GM21786 (cell line): ENCODE measurements around the gene NOS1AP.
"Not testable (repeated sequence)": the region's sequence is repeated elsewhere in the genome, so short reads cannot be mapped to it uniquely, and the experiment has no call there.

ENCODE experiments used
- ATAC-seq: cut with Tn5 transposase; IDR thresholded peaks from one replicate; pipeline ENCODE4 v1.9.1; 2021; ENCODE audit not compliant: unreplicated experiment

NOS1AP gene

GRCh38 chr1:162191396-162192305 lies 122.2 kb downstream of the NOS1AP start:
- no peak for ATAC-seq

- ATAC-seq, result no peak
These were observed 122.8 kb downstream of the NOS1AP start for GRCh38 chr1:162192306-162192678.

DNA sequence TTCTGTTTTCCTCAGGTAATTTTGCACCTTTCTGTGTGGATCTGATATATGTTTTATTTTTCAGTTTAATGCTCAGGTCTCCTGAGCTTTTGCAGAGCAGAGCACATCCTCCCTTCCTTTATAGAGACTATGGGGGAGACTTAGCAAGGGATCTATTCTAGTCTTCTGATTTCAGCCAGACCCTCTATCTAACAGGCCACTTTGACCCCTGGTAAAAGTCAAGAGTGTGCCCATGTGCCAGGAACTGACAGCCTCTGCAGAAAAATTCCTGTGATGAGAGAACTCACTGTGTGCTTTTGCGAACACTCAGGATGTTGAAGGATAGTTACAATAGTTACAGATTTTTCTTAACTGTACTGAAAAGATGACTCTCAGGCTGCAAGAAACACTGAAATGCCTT lies 123.3 kb downstream of the NOS1AP start:
- no peak for ATAC-seq

DNA sequence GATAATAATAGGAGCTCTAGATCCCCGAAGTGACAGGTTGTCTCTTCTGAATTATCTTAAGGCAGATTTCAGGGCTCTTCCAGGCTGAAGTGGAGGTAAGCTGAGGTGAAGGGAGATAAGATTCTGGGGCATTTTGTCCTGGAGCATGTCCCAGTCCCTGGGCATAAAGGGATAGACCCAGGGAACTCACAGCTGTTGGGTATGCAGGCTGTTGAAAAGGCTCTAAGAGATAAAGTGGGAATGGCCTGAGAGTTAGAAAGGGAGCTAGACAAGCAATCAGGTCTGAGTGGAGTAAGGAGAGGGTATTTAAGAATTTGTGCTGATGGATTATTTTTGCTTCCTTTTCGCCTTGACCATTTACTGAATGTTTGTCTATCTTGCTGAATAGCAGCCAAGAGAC lies 123.7 kb downstream of the NOS1AP start:
- no peak for ATAC-seq

DNA sequence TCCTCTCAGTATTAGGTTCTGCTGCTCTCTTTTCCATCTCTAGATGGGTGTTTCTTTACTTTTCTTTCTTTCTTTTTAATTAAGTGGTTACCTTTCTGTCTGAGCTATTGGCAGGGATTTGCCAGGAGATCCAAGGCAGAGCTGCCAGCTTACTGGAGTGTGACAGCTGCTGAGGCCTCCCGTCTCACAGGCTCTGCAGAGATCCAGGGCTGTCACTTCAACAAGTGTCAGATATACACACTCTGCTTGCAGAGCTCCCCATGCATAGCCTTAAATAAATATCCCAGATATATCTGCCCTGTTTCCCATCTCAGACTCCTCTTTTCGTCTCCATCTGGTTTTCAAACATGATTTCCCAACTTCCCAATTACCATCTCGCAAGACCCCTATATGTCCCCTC lies 124.3 kb downstream of the NOS1AP start:
- no peak for ATAC-seq

DNA sequence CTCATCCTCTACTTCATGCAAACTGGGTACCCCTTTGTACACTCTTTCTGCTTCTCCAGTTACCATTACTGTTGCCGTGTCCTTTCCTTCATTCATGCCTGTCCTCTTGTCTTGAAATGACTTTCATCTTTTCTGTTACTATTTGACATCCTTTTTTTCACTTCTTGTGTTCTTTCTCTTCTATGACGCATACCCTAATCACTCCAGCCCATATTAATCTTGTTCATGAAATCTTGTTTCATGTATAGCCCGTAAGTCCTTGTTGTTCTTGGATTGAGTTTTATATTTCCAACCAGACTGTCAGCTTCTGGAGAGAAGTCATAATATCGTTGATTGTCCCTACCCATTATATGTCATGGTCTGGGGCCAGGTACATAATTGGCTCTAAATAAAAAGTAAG lies 126.1 kb downstream of the NOS1AP start:
- no peak for ATAC-seq

DNA sequence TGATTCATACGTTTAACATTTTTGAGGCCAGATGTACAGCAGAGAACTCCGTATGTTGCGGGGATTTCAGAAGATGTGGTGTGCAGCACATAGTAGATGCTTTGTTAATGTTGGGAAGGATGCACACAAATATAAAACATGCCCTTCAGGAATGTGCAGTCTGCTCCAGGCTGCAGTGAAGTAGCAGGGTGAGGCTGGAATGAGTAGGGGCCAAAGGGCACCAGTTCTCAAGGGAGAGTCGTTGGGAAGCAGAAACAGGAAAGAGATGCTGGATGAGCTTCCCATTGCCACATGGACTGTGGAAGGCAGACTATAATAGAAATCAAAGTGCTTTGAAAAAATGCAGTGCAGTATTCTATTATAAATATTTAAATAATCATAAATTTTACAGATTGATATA lies 126.9 kb downstream of the NOS1AP start:
- no peak for ATAC-seq

GRCh38 chr1:162197041-162197531 lies 127.6 kb downstream of the NOS1AP start:
- ATAC-seq, result no peak

DNA sequence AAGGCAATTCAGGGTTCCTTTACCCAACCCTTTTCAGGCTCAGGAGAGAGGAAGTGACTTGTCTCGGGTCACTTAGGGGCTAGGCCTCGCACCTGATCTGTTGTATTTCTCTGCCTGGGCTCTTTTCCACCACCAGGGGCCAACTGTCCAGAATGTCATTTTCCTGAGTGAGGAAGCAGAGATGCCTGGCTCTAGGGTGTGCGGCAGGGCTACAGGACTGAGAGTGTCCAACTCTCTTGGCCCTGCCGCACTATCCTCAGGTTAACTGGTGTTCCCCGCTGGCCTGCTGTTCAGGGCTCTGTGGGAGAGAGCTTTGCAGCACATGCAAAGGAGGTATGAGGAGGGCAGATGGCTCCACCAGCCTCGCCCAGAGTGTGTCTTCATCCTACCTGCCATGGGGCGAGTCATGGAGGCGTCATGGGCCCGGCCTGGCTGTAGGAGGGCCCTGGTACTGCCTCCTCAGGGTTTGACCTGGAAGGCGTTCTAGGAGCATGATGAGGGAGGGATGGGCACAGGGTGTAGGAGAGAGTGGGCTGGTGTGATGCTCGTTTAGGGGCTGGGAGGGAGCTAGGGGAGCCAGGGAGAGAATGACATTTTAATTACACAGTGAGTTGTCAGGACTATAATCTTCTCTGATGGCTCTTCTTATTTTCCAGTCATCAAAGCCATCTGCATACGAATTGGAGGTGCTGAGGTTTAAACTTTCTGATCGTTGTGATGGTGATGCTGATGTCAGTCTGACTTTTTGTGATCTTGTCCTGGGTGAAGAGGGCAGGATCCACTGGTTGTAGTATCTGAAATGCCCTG lies 128.3 kb downstream of the NOS1AP start:
- ATAC-seq, result no peak

- no peak for ATAC-seq
These were observed 130.8 kb downstream of the NOS1AP start for GRCh38 chr1:162200096-162200847.

DNA sequence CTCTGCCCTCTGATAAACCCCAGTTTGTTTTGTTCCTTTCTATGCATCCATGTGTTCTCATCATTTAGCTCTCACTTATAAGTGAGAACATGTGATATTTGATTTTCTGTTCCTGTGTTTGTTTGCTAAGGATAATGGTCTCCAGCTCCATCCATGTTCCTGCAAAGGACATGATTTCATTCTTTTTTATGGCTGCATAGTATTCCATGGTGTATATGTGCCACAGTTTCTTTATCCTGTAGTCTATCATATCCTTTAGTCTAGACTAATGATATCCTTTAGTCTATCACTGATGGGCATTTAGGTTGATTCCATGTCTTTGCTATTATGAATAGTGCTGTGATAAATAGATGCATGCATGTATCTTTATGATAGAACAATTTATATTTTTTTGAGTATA lies 131.6 kb downstream of the NOS1AP start:
- not testable (repeated sequence) for ATAC-seq

DNA sequence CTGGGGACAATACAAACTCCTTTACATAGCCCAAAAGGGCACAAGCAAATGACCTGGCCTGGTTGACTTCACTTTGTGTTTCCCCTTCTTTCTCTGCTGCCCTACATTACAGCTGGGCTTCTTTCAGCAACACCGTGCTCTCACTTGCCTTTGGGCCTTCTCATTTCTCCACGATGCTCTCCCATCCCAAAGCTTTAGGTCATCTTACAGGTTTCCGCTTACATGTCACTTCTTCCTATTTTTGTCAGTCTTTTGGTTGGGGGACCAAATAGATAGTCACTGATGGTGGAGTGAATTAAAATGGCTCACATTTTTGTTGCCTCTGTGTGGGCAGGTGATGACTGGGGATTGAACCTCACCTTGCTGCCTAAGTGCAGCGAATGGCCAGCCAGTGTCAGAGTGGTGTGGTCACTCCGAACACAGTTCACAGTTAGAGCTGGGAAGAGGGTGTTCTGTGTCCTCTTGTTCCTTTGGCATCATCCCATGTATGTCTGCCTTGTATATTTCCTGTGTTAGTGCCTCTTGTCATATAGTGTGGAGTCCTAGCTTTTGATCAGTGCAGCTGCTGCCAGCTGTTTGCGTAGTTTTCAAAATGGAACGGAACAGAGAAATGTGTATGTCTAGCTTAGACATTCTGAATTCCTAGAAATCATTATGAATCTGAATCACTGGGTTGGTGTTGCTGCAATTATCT lies 134.8 kb downstream of the NOS1AP start:
- no peak for ATAC-seq

DNA sequence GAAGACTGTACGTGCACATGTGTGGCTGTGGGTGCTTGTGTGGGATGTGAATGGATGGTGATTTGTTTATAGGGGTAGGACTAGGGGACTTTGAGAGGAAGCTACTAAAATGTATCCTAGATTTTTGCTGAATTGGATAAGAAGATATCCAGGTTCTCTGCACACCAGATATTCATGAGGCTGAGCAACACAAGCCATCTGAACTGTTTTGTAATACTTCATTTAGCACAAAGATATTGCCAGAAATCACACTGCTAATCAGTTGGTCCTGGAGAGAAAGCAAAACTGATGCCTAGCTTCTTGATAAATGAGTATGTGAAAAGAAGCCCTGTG lies 135.3 kb downstream of the NOS1AP start:
- no peak for ATAC-seq

- no peak for ATAC-seq
These were observed 136.8 kb downstream of the NOS1AP start for GRCh38 chr1:162206300-162206699.

DNA sequence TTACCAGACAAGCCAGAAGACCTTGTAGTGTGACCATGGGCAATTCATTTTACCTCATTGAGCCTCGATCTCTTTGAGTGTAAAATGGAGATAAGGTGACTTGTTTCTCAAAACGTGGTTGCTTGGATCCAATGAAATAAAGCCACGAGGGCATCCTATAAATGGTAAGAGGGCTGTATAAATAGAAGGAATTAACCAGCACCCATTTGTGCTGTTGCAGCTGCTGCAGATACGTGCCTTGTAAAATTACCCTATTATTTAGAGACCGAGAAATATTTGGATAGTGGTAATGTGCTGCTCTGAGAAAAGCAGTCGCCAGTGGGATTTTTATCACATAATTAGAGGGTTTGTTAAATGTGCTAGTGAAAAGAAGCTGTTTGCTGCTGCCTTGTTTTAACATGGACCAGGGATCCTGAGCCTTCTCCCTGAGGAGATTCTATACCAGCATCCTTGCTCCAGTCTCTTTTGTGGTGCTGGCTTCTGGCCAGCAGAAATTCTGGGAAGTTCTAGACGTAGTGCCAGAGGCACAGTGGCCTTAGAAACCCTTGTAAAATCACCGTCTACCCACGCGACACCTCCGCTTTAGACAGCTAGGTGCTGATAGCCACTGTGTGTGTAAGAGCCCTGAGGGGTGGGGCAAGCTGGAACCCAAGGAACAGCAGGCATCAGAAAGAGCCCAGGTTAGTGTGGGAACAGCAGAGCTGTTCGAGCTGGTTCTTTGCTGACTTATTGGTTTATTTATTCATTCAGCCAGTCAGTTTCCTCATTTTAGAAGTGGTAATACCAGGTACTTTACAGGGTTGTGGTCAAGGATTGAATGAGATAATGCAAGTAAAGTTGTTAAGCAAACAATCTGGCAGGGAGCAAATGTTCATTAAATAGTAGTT lies 137.5 kb downstream of the NOS1AP start:
- ATAC-seq, result no peak

DNA sequence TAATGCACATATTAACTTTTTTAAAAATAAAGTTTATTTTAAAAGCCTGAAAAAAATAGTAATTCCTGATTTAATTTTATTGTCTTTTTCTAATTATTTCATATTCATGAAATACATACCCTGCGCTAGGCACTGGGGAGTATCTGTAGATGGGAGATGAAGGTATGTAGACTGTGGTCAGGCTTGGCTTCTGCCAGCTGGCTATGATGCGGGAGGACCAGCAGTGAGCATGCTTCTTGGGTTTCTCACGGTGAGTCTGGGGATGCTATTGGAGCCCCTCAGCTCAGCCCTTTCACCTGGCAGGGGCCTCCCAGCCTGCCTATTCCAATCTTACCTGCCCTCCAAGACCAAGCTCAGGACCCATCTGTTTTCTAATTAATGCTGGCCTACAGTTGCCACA lies 138.4 kb downstream of the NOS1AP start:
- ATAC-seq, result no peak

- no peak for ATAC-seq
These were observed 140.7 kb downstream of the NOS1AP start for GRCh38 chr1:162210196-162210595.

DNA sequence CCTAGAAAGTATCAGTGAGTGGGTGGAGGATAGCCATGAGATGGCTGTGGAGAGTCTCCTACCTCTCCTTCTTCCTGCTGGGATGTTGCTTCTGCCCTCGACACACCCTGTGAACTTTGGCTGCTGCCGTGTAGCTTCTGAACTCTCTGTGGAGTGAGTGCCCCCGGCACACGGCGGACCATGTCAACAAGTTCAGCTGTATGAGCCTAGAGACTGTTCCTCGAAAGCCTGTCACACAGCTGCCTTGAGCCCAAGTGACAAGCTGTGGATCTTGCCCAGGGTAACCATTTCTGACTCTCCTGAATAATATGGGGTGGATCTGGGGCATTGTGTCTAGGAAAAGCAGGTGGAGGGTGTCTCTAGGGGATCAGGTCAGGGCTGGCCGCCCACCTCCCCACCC lies 143.2 kb downstream of the NOS1AP start:
- ATAC-seq, result no peak

DNA sequence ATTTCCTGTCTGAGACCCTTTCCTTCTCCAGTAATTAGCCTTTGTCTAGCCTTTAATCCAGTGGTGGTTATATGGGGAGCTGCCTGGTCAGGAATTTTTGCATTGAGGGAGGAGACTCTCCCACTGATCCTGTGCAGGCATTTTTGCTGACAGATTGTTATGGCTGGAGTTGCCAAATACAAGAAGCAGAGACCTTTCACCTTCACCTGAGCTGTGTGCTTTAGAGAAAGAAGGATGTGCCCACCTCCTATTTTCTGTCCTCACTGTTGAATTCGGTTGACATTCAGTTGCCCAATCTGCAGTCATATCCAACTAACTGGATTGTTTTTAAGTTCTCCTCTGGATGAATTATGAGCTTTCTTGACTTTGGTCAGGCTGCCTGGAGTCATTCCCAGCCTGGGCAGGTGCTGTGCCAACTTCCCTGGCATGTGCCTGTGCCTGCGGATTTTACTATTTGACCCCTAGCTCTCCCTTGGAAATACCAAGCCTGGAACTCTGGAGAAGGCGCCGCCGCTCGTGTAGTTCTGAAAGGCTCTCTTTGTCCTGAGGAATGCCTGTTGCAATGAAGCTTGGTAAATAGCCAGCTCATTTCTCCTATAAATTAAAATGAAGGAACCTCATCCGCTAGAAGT lies 143.9 kb downstream of the NOS1AP start:
- ATAC-seq, result no peak
